Cardiac muscle cell (in vitro differentiated cells and primary cell): ENCODE results near the gene KIAA1614. TPM values are rescaled to one million over a fixed set of nuclear protein-coding genes. Genes with fewer than 3 reads are reported as not detected.

Experiments
- DNase-seq, 2 donors: peaks; one replicate each; pipeline versions ENCODE4 v3.0.0 to v3.0.0-alpha.2; 2010 to 2017; ENCODE audit warnings: low read depth in 1 of 2, low spot score in 1 of 2
- H3K27ac ChIP-seq: fragments of 200-600 bp; sonication (generic); 2 replicates; pipeline ENCODE4 v1.5.1; 2016
- H3K27me3 ChIP-seq: fragments of 200-600 bp; sonication (generic); 2 replicates; pipeline ENCODE4 v1.6.0; 2016; ENCODE audit warnings: control low read depth
- H3K36me3 ChIP-seq: fragments of 200-600 bp; sonication (generic); 2 replicates; pipeline ENCODE4 v1.5.1; 2016; ENCODE audit warnings: control low read depth
- H3K4me1 ChIP-seq: fragments of 200-600 bp; sonication (generic); 2 replicates; pipeline ENCODE4 v1.8.1; 2017; ENCODE audit warnings: low read depth, mild to moderate bottlenecking, mixed run types
- H3K4me3 ChIP-seq: fragments of 200-600 bp; sonication (generic); 2 replicates; pipeline ENCODE4 v1.5.1; 2016; ENCODE audit warnings: mild to moderate bottlenecking
- H3K9me3 ChIP-seq: fragments of 200-600 bp; sonication (generic); 2 replicates; pipeline ENCODE4 v1.5.1; 2017; ENCODE audit warnings: low read depth, mild to moderate bottlenecking, control low read depth
- CTCF ChIP-seq: IDR thresholded peaks from 2 replicates; pipeline ENCODE4 v1.5.1; 2012; ENCODE audit warnings: low read depth, mild to moderate bottlenecking, low read length
- polyA plus RNA-seq: library from polyadenylated mRNA; unstranded; fragments of >200 nt; fragmentation: Nextera tagmentation; extraction: Ambion mirVana; gene quantifications from 2 replicates; pipeline ENCODE4 v1.2.1, GENCODE V29; 2016
- total RNA-seq: library from RNA; depleted of rRNA; stranded (reverse); fragments of >200 nt; gene quantifications from 2 replicates; pipeline ENCODE4 v1.2.3, GENCODE V29; 2016

The KIAA1614 gene
- total and polyA plus RNA-seq, 2 experiments from 2014 or later = 1.3 to 2.2 TPM

- no peak for TF ChIP-seq CTCF
- no peaks in the 10 kb centered on the region for H3K9me3 ChIP-seq
- no peaks in the 10 kb centered on the region for H3K27me3 ChIP-seq
- peaks cover 69% of the 10 kb centered on the region for H3K4me1 ChIP-seq
- peak in 1 of 2 donors; percentile 68 for DNase-seq
- no peaks in the 10 kb centered on the region for H3K36me3 ChIP-seq
- peak overlapping the region; percentile 72 for H3K27ac ChIP-seq
- H3K4me3 ChIP-seq = no peak overlapping the region
These were observed 14.7 kb downstream of the KIAA1614 start for GRCh38 chr1:180927348-180927747.

- DNase-seq = no peak
- no peak for TF ChIP-seq CTCF
- H3K4me1 ChIP-seq = peaks cover 66% of the 10 kb centered on the region
- H3K27ac ChIP-seq = peak overlapping the region; percentile 72
- no peaks in the 10 kb centered on the region for H3K36me3 ChIP-seq
- H3K27me3 ChIP-seq = no peaks in the 10 kb centered on the region
- no peak overlapping the region for H3K4me3 ChIP-seq
- H3K9me3 ChIP-seq = no peaks in the 10 kb centered on the region
These were observed 15.1 kb downstream of the KIAA1614 start for GRCh38 chr1:180927841-180928240.

GRCh38 chr1:180928331-180929230 is 15.9 kb downstream of the KIAA1614 start:
- DNase-seq = no peak
- no peaks in the 10 kb centered on the region for H3K27me3 ChIP-seq
- peak overlapping the region; percentile 72 for H3K27ac ChIP-seq
- H3K36me3 ChIP-seq = no peaks in the 10 kb centered on the region
- H3K4me1 ChIP-seq = peaks cover 66% of the 10 kb centered on the region
- H3K9me3 ChIP-seq = no peaks in the 10 kb centered on the region
- no peak for TF ChIP-seq CTCF
- H3K4me3 ChIP-seq = no peak overlapping the region

- H3K4me1 ChIP-seq = peaks cover 64% of the 10 kb centered on the region
- no peaks in the 10 kb centered on the region for H3K9me3 ChIP-seq
- no peaks in the 10 kb centered on the region for H3K27me3 ChIP-seq
- DNase-seq = no peak
- TF ChIP-seq CTCF = no peak
- H3K27ac ChIP-seq = no peak overlapping the region
- H3K36me3 ChIP-seq = no peaks in the 10 kb centered on the region
- H3K4me3 ChIP-seq = no peak overlapping the region
These were observed 16.7 kb downstream of the KIAA1614 start for GRCh38 chr1:180929389-180929788.

- Histone ChIP-seq H3K4me3 (no peak overlapping the region), H3K4me1 (peaks cover 57% of the 10 kb centered on the region), H3K36me3 (no peaks in the 10 kb centered on the region), H3K27me3 (no peaks in the 10 kb centered on the region), H3K9me3 (no peaks in the 10 kb centered on the region), H3K27ac (no peak overlapping the region)
- no peak for DNase-seq
- TF ChIP-seq CTCF = no peak
These were observed 18.0 kb downstream of the KIAA1614 start for GRCh38 chr1:180930687-180931086.
